Ovary (tissue), 9 donors: Measurements from ENCODE around the gene TMEM217. TPM values are rescaled to one million over a fixed set of nuclear protein-coding genes. Genes with fewer than 3 reads are reported as not detected.

Experiments used
- DNase-seq, 5 donors: peaks; one replicate each; pipeline ENCODE4 v3.0.0-alpha.2; 2019 to 2020
- H3K27ac ChIP-seq, 2 donors: fragments of 200-600 bp; one replicate each; pipeline versions ENCODE4 v1.5.1 to v1.8.0; 2019 to 2022
- H3K27me3 ChIP-seq: fragments of 200-600 bp; one replicate; pipeline ENCODE4 v1.8.0; 2022
- H3K36me3 ChIP-seq: fragments of 200-600 bp; sonication (generic); one replicate; pipeline ENCODE4 v1.5.1; 2019
- H3K4me1 ChIP-seq: one replicate; pipeline ENCODE4 v1.8.1; 2013; ENCODE audit warnings: mild to moderate bottlenecking, moderate library complexity; ENCODE audit not compliant: insufficient read depth
- H3K4me3 ChIP-seq: fragments of 200-600 bp; sonication (generic); one replicate; pipeline ENCODE4 v1.5.1; 2017
- H3K9me3 ChIP-seq, 2 donors: fragments of 200-600 bp in 1 of 2; sonication (generic) in 1 of 2; one replicate each; pipeline versions ENCODE4 v1.5.1 to v1.8.1; 2013 to 2019; ENCODE audit warnings: mild to moderate bottlenecking in 1 of 2, moderate library complexity in 1 of 2
- CTCF ChIP-seq, 3 donors: fragments of 450-650 bp in 2 of 3; fragments of 200-600 bp in 1 of 3; IDR thresholded peaks; one replicate each; pipeline versions ENCODE4 v1.5.1 to v1.8.0; 2016 to 2022; ENCODE audit warnings: antibody characterized with exemption in 3 of 3, mild to moderate bottlenecking in 1 of 3
- EP300 ChIP-seq: sonication (generic); formaldehyde crosslinking; IDR thresholded peaks from one replicate; pipeline ENCODE4 v1.6.1; 2017; ENCODE audit warnings: antibody characterized with exemption
- POLR2A ChIP-seq: fragments of 450-650 bp; IDR thresholded peaks from one replicate; pipeline ENCODE4 v1.6.1; 2017; ENCODE audit warnings: antibody characterized with exemption, mild to moderate bottlenecking, moderate library complexity
- WGBS, 3 donors: extraction: QIAGEN DNeasy Blood & Tissue Kit in 1 of 3; methylation state at CpG; one replicate each; pipeline versions ENCODE4 v1.1.5 to v1.1.7; 2013 to 2017; 5-methylcytosine and 5-hydroxymethylcytosine counted together
- intact Hi-C, 4 donors: fragments of 100-400 bp; cut with DNase I; formaldehyde crosslinking; loops; one replicate each; pipeline versions ENCODE4 v1.11.0 to v1.15.1; 2022 to 2023
- polyA plus RNA-seq, 2 donors: library from polyadenylated mRNA; stranded (reverse); fragments of 200-250 nt in 1 of 2; fragments of 350-450 nt in 1 of 2; fragmentation: Illumina TruSeq in 1 of 2; extraction: RNeasy Lipid Tissue Mini Kit (QIAGEN cat#74804) in 1 of 2; gene quantifications; one replicate each; pipeline ENCODE4 v1.2.3, GENCODE V29; 2013 to 2014
- total RNA-seq, 7 donors: library from RNA; depleted of rRNA in 2 of 7; stranded (reverse); fragments of >200 nt in 2 of 7; fragmentation: NEBNext Ultra II Directional in 3 of 7; extraction: Animal tissue kit (Norgen Biotek cat#: 25700) in 3 of 7; gene quantifications; one replicate each; pipeline versions ENCODE4 v1.1.0 to v1.2.4, GENCODE V29; 2016 to 2023
- donor health status: DM: no; HTN: no; CAD: no; lungs with moderate emphysema.
- donor health status: DM: no; HTN: no; CAD: no.
- donor health status: Bipolar disorder and iron deficiency.
- donor health status: DM: yes; HTN: yes; CAD: no.
- donor health status: DM: no; HTN: no; CAD: no.
- donor health status: DM: yes; HTN: yes; CAD: no.

The TMEM217 gene
- total and polyA plus RNA-seq, 9 donors: 0.39 to 4.6 (median 1.5) TPM

GRCh38 chr6:37177077-37177934 is 80.6 kb downstream of the TMEM217 start:
- Histone ChIP-seq H3K36me3 (no peaks in the 10 kb centered on the region), H3K4me1 (no peaks in the 10 kb centered on the region), H3K4me3 (no peak overlapping the region), H3K9me3 (no peaks in the 10 kb centered on the region), H3K27me3 (no peaks in the 10 kb centered on the region), H3K27ac (no peak overlapping the region)
- intact Hi-C loops: no loop called here
- DNase-seq: no peak
- WGBS, 3 donors: 42 to 48% (median 46%) methylated on average over 10 of the region's 10 CpGs
- no peak for TF ChIP-seq POLR2A
- TF ChIP-seq CTCF (IDR thresholded peaks at IDR 0.05): no peak
- TF ChIP-seq EP300: no peak

GRCh38 chr6:37176268-37177076 is 81.5 kb downstream of the TMEM217 start:
- TF ChIP-seq POLR2A (no peak), EP300 (no peak), CTCF (IDR thresholded peaks at IDR 0.05) (no peak)
- no peak overlapping the region for H3K27ac ChIP-seq

GRCh38 chr6:37175332-37176267 is 82.3 kb downstream of the TMEM217 start:
- 75 to 76% (median 75%) methylated on average over 18 of the region's 18 CpGs for WGBS, 3 donors
- Histone ChIP-seq H3K4me1 (no peaks in the 10 kb centered on the region), H3K4me3 (no peak overlapping the region), H3K27me3 (no peaks in the 10 kb centered on the region), H3K9me3 (no peaks in the 10 kb centered on the region), H3K36me3 (no peaks in the 10 kb centered on the region), H3K27ac (no peak overlapping the region)
- peak in 1 of 5 donors; percentile 37 for DNase-seq
- intact Hi-C loops: no loop called here
- no peak for TF ChIP-seq POLR2A
- no peak for TF ChIP-seq CTCF (IDR thresholded peaks at IDR 0.05)
- no peak for TF ChIP-seq EP300

More at GRCh38 chr6:37176268-37177076, 81.5 kb downstream of the TMEM217 start:
- Histone ChIP-seq H3K9me3 (no peaks in the 10 kb centered on the region), H3K4me1 (no peaks in the 10 kb centered on the region), H3K4me3 (no peak overlapping the region), H3K36me3 (no peaks in the 10 kb centered on the region), H3K27me3 (no peaks in the 10 kb centered on the region)
- intact Hi-C loops: no loop called here
- peak in 2 of 5 donors; percentile 35 to 37 for DNase-seq
- 89 to 92% (median 89%) methylated on average over 15 of the region's 15 CpGs for WGBS, 3 donors
